Activated CD8-positive, alpha-beta memory T cell treated with anti-CD3 and anti-CD28 coated beads, Interleukin-2, amount 50 U/mL, for 24 hours (primary cell): ENCODE results near the gene DERL3.
A peak's percentile ranks its signal among the peaks of the same experiment; 100 is the strongest.
"Not testable (repeated sequence)": the region's sequence is repeated elsewhere in the genome, so short reads cannot be mapped to it uniquely, and the experiment has no call there.

ENCODE experiments used
- DNase-seq: peaks from one replicate; pipeline ENCODE4 v3.0.0-alpha.2; 2020; ENCODE audit errors: extremely low read depth

The DERL3 gene

GRCh38 chr22:23838681-23839468 is at the start of gene DERL3:
Gene DERL3, minus strand, starts transcription at chr22:23839006. Its CDS starts 19 bp downstream, at chr22:23838987.
- DNase-seq = peak; percentile 91

DNA sequence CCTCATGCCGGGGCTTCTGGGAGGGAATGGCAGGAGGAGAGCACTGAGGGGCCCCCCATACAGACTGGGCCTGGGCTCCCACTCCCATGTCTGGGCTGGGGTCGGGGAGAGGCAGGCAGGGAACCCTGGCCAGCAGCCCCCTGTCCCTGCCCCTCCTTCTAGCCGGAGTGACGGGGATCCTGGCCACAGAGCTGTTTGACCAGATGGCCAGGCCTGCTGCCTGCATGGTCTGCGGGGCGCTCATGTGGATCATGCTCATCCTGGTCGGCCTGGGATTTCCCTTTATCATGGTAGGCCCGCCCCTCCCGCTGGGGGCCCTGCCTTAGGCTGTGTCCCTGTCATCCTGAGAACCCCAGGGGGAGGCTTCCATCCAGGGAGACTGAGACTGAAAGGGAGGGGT is 45.3 kb upstream of the DERL3 start:
- no peak for DNase-seq

GRCh38 chr22:23883658-23884057 is 44.9 kb upstream of the DERL3 start:
- no peak for DNase-seq

DNA sequence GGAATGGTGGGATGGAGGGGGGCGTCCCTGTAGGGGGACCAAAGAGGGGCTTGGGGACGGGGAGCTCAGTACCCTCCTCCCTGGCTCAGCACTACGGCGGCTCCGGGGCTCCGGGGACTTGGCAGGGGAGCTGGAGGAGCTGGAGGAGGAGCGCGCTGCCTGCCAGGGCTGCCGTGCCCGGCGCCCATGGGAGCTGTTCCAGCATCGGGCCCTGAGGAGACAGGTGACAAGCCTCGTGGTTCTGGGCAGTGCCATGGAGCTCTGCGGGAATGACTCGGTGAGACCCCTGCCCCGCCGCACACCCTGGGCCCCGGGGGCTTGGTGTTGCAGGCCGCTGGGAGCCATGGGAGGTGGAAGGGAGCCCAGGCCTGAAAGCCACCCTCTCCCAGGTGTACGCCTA is 43.6 kb upstream of the DERL3 start:
- DNase-seq = no peak

- no peak for DNase-seq
These were observed 39.4 kb upstream of the DERL3 start for GRCh38 chr22:23878219-23878618.

GRCh38 chr22:23877566-23877965 is 38.8 kb upstream of the DERL3 start:
- no peak for DNase-seq

DNA sequence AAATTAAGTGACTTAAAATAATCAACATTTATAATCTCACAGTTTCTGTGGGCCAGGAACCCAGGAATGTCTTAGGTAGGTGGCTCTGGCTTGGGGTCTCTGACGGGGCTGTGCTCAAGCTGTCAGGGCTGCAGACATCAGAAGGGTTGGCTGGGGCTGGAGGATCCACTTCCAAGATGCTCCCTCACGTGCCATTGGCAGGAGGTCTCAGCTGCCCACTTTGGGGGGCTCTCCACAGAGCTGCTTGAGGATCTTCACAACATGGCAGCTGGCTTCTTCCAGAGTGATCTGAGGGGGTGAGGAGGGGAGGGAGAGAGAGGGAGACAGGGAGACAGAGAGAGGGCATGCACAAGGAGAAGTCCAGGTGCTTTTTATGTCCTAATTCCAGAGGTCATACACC is 37.0 kb upstream of the DERL3 start:
- DNase-seq = no peak

DNA sequence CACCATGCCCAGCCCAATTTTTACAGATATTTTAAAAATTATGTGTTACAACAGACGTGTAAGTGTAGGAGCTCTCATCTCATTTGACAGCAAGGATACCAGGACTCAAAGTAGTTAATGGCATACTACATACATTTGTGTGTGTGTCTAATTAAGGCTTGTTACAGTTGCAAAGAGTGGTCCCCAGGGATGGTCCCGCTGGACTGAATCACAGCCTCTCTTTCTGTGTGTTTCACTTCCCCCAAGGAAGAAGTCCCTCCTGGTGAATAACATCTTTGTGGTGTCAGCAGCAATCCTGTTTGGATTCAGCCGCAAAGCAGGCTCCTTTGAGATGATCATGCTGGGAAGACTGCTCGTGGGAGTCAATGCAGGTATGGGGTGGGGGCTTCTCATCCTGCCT is 36.1 kb upstream of the DERL3 start:
- DNase-seq = no peak

- no peak for DNase-seq
These were observed 29.8 kb upstream of the DERL3 start for GRCh38 chr22:23868580-23868979.

GRCh38 chr22:23864499-23865154 is 25.8 kb upstream of the DERL3 start:
- DNase-seq = not testable (repeated sequence)

- DNase-seq = no peak
These were observed 23.3 kb upstream of the DERL3 start for GRCh38 chr22:23862103-23862502.

DNA sequence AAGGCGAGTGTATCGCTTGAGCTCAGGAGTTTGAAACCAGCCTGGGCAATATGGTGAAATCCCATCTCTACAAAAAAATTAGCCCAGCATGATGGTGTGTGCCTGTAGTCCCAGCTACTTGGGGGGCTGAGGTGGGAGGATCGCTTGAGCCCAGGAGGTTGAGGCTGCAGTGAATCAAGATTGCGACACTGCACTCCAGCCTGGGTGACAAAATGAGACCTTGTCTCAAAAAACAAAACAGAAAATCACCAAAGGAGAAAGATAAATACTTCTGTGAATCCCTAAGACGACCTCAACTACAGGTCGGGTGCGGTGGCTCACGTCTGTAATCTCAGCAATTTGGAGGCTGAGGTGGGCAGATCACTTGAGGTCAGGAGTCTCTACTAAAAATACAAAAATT is 21.4 kb upstream of the DERL3 start:
- not testable (repeated sequence) for DNase-seq

- DNase-seq = no peak
These were observed 20.4 kb upstream of the DERL3 start for GRCh38 chr22:23859201-23859600.

- no peak for DNase-seq
These were observed 19.6 kb upstream of the DERL3 start for GRCh38 chr22:23858484-23858815.

DNA sequence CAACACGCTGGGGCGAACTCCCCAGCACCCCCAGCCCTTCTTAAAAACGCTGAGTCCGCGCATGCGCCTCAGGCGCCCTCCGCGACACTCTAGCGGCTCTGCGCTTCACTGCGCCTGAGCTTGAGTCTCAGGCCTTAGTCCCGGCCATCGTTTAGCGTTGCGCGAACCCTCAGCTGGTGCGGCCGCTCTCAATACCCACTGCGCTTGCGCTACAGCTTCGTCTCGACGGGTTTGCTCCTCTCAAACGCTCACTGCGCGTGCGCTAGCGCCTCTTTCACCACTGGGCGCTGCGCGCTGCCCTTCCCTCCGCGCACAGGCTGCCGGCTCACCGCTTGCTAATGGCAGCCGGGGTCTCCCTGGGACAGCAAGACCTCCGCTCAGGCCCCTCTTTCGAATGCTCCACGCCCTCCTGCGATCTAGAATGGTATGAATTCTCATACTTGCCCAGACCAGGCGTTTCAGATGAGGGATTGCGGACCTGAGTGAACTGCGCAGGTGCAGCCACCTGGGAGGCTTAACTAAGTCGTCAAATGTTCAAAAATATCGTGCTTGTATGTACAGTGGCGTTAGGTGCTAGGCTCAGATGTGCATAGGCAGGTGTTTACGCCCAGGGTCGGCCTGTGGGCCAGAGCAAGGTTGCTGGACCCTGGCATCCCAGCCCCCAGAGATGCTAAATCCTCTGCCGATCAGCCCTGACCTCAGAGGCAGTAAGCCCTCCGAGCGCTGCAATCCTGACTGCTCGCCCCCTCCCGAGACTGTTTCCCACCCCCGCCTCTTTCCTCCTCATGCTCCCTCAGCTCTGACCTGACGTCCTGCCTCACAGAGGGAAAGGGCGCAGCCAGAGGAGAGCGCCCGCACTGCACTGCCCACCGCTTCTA is 19.0 kb upstream of the DERL3 start, which contains the start of gene SLC2A11:
TSS of gene SLC2A11 (plus strand) at position 270 of the 878 bp plus-strand sequence. CDS start at position 395, 125 bp downstream.
- DNase-seq = peak; percentile 86

GRCh38 chr22:23856721-23857605 is 18.2 kb upstream of the DERL3 start:
- no peak for DNase-seq

GRCh38 chr22:23850136-23850611 is 11.4 kb upstream of the DERL3 start:
- no peak for DNase-seq

DNA sequence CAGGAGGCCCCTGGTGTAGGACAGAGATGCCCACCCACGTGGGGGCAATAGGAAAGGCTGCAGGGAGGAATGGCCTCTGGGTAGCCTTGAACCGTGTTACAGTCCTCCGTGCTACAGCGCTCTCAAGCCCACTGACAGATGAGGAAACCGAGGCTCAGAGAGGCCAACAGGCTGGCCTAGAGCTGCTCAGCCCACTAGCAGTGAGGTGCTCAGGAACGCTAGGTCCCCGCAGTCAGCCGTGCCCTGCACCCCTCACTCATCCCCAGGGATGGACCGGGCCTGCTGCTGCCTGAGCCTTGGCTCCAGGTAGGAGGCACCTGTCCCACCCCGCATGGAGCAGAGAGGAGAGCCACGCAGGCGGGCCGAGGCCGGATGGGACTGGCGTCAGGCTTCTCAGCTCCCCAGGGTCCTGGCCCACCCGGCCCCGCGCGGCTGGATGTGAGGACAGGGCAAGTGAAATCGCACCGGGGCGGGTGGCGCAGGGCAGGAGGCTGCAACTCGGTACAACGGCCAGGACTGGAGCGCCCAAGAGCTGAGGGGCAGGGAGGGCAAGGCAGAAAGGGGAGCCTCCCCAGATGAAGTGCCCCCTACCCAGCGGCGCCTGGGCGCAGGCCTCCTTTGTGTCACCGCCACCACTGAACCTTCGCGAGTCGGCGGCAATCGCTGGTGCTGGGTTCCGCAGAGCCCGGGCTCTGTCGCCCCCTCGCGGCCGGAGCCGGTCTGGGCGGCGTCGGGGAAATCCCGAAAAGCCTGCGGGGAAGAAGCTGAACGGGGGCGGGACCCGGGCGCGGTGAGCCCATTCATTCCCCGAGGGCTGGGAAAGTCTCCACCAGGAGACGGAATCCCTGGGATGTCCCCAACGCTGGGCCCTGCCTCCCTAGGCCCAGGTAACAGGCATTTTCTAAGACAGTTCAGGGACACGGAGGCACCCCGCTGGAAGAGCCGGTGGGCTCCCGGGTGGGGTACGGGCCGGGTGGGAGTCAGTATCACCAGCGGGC is 10.5 kb upstream of the DERL3 start:
- DNase-seq = peak; percentile 48

GRCh38 chr22:23847991-23848864 is 9.4 kb upstream of the DERL3 start:
- no peak for DNase-seq
